GM20000 (cell line): ENCODE measurements around the gene ATP6V0A4.
"Not testable (repeated sequence)": the region's sequence is repeated elsewhere in the genome, so short reads cannot be mapped to it uniquely, and the experiment has no call there.

Experiments used
- DNase-seq: peaks from one replicate; pipeline ENCODE4 v3.0.0; 2012; ENCODE audit warnings: low spot score
- TF ChIP-seq, protein P1 (sequence below): IDR thresholded peaks from 2 replicates; pipeline ENCODE4 v1.5.1; 2012; ENCODE audit warnings: mild to moderate bottlenecking, control low read depth; ENCODE audit errors: extremely low read depth, missing control alignments

Gene ATP6V0A4

DNA sequence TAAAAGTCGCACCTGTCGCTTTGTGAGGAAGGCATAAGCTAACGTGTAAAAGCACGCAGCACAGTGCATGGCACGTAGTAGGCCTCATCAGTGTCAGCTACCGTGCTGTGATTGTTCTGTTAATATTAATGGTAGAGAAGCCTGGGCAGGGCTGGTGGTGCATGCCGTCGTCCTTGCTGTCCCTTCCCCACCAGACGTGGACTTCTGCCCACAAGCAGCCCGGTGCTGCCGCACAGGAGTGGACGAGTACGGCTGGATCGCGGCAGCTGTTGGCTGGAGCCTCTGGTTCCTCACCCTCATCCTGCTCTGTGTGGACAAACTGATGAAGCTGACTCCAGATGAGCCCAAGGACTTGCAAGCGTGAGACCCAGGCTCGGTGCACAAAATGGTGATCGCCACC, 4.7 kb upstream of the ATP6V0A4 start:
- TF ChIP-seq, protein P1, sequence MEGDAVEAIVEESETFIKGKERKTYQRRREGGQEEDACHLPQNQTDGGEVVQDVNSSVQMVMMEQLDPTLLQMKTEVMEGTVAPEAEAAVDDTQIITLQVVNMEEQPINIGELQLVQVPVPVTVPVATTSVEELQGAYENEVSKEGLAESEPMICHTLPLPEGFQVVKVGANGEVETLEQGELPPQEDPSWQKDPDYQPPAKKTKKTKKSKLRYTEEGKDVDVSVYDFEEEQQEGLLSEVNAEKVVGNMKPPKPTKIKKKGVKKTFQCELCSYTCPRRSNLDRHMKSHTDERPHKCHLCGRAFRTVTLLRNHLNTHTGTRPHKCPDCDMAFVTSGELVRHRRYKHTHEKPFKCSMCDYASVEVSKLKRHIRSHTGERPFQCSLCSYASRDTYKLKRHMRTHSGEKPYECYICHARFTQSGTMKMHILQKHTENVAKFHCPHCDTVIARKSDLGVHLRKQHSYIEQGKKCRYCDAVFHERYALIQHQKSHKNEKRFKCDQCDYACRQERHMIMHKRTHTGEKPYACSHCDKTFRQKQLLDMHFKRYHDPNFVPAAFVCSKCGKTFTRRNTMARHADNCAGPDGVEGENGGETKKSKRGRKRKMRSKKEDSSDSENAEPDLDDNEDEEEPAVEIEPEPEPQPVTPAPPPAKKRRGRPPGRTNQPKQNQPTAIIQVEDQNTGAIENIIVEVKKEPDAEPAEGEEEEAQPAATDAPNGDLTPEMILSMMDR, result no peak
- DNase-seq, result no peak

DNA sequence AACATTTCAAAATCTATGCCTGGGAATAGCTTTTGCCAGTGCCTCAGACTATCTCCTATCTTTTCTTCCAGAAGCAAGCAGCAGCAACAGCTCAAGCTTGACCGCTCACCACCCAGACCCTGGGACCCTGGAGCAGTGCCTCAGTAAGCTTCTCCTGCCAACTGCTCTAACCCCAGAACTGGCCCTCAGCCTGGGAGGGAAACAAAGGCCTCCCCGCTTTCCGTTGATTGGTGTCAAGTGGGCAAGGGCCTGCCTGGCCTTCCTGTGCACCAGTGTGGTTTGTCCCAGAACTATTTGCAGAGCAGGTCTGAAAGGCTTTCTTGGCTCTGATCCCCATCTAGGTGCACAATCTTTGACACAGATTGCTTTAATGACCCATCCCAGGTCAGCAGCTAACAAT, 3.3 kb upstream of the ATP6V0A4 start:
- TF ChIP-seq, protein P1, result no peak
- DNase-seq, result no peak

DNA sequence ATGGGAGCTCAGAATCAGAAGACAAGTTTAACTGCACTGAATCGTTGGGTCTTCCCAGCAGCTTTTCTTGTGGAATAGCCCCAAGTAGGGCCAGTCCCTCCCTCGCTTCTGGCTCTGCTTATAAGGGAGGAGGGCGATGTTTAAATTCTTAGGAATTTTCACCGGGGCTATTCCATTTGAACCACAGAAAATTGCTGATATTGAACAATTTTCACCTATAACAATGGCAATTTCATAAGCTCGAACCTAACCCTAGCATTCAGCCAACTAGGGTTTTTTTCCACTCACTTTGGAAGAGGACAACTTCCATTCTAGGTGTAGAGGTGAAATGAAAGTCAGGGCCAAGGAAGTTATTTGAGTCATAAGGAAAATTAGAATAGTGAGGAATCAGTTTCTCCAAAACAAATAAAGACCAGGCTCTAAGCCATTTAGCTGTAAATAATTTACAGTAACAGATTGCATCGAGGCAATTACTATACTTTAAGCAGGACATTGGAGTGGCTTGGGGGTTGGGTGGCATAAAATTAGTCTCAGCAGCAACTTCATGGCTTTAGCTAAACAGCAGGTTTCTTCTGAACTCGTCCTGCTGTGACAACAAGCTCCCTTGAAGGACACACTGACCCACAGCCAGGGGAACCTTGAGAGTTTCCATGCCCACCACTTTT, 1.5 kb upstream of the ATP6V0A4 start:
- DNase-seq, result no peak
- TF ChIP-seq, protein P1, result no peak

DNA sequence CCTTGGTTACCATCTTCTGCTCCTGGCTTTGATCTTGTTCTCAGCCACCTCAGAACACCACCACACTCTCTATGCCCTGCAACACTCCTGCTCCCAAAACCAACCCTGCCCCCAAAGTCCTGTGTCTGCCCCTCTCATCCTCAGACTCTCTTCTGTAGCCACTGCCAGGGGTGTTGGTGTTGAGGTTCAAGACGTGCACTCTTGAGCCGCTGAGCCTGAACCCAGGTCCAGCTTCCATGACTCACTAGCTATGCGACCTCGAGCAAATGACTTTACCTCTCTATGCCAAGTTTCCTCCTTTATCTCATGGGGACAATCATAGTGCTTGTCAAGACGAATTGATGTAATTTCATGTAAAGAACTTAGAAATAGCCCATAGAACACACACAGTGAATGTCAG, 840 bp upstream of the ATP6V0A4 start:
- TF ChIP-seq, protein P1, result no peak
- no peak for DNase-seq

DNA sequence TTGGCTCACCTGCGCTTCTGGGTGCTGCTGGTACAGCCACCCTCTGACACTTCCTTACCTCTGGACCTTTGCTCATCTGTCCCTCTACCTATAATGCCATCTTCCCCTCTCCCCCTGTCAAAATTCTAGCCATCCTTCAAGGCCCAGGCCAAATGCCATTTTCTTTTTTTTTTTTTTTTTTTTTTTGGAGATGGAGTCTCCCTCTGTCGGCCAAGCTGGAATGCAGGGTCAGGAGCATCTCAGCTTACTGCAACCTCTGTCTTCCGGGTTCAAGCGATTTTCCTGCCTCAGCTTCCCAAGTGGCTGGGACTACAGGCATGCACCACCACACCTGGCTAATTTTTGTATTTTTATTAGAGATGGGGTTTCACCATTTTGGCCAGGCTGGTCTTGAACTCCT, 950 bp downstream of the ATP6V0A4 start:
- DNase-seq, result not testable (repeated sequence)

DNA sequence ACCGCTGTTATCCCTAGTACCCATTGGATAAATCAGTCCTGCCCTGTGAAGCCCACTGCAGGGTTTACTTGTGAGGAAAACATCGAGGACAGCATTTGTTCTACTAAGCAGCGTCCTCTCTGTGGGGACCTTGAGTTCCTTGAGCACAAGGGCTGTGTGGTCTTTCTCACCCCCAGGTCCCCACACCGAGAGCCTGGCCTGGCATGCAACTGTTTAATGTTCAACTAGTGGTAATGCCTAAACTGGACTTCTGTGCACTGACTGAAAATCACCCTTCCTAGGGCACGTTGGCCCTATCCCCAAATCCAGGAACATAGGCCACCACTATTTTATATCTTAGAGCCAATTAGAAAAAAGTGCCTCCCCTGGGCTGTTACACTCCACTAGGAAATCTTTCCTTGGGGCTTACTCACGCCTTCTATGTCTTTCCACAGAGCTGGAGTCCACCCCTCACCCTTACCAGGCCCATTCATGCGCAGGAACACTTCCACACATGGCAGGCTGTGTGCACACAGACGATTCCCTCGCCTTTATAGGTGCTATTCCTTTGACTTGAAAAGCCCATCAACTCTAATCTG, 1.9 kb downstream of the ATP6V0A4 start:
- TF ChIP-seq, protein P1, result no peak
- no peak for DNase-seq

DNA sequence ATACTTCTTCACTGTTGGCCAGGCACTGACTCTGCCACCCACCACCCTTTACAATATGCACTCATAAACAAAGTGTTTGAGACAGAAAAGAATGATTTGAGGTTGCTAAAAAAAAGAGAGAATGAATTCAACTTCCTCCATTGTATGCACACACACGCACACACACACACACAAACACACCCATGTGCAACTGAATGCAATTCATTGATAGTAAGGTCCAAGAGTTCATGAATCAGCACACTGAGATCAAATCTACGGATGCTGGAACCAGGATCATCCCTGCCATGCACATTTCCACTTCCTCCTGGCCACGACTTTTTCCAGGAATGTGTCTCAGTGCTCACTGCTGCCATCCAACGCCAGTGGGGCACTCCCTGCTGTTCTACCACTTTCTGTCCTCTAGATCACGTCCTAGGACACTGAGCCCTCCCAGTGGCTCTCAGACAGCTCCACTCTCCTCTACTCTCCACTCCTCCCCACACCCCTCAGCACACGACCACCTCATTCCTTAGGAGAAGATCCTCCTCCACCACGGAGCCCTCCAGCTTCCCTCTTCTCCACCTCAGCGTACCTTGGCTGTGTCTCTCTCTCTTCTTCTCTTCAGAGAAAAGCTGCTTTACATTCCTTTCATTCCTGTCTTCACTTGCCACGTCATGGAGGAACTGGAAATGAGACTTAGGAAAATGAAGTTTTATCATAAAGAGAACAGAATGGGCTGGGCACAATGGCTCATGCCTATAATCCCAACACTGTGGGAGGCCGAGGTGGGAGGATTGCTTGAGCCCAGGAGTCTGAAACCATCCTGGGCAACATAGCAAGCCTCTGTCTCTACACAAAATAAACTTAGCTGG, 12.2 kb downstream of the ATP6V0A4 start:
- TF ChIP-seq, protein P1, result no peak
- DNase-seq, result no peak
